ENCODE data around the gene COLGALT1.
"Not testable (repeated sequence)": the region's sequence is repeated elsewhere in the genome, so short reads cannot be mapped to it uniquely, and the experiment has no call there.

COLGALT1 gene

GRCh38 chr19:17555480-17555928 is at the start of gene COLGALT1:
Gene COLGALT1, plus strand, starts transcription at chr19:17555649. Its CDS starts 65 bp downstream, at chr19:17555714.
- DNase-seq = peak; percentile 97

- DNase-seq = no peak
Observed at GRCh38 chr19:17506745-17507144, 48.7 kb upstream of the COLGALT1 start.

- not testable (repeated sequence) for DNase-seq
Observed at GRCh38 chr19:17508558-17508933, 46.9 kb upstream of the COLGALT1 start.

- DNase-seq = no peak
Observed at GRCh38 chr19:17510220-17510993, 45.0 kb upstream of the COLGALT1 start.

- peak; percentile 91 for DNase-seq
Observed at GRCh38 chr19:17511724-17512573, 43.5 kb upstream of the COLGALT1 start.

- DNase-seq = no peak
Observed at GRCh38 chr19:17512574-17512939, 42.9 kb upstream of the COLGALT1 start.

DNA sequence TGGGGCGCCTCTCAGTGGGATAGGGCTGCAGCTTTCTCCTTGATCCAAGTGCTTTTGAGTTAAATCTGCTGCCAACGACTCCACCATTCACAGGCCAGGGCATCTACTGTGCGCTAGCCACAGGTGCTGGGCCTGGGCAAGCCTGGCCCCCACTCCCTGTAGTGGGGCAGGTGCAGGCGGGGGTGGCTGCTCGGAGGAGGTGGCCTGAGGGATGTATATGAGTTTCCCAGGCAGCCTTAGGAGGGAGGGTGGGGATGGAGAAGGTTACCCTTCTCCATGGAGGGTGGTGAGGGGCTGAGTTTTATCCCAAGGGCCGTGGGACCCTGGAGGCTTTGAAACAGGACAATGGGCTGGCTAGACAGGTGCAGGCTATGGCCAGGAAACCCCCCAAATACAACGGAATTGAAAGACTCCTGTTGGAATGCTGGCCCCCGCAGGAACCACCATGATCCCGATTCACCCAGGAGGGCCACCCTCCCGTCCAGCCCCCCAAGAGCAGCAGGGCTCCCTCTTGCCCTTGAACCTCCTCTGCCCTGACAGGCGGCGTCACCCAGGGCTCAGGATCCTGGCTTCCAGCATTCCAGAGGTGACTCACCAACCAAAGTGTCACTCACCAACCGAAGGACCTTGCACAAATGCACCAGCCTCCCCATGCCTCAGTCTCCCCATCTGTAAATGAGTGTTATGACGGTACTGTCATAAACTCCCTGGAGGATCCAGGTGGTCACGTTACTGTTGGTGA is 39.9 kb upstream of the COLGALT1 start:
- no peak for DNase-seq

DNA sequence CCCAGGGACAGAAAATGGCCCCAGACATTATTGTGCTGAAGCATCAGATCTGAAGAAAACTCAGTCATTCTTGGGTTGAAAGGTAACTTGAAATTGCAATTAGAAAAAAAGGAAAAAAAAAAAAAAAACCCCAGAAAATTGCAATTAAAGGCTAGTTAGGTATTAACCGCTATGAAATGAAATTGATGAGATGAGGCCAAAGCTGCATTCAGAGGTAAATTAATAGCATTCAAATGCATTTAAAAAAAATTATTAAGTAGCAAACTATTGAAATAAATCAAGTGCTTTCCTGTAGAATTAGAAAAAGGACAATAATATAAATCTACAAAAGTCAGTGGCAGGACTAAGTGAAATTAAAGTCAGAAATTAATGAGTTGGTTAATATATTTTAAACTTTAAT is 37.6 kb upstream of the COLGALT1 start:
- no peak for DNase-seq

DNA sequence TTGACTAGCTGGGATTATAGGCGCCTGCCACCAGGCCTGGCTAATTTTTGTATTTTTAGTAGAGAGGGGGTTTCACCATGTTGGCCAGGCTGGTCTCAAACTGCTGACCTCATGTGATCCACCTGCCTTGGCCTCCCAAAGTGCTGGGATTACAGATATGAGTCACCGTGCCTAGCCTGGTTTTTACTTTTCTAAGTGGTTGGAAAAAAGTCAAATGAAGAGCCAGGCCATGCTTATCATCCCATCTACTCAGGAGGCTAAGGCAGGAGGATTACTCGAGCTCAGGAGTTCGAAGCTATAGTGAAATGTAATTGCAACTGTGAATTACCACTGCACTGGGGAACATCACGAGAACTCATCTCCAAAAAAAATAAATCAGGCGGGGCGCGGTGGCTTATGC is 36.8 kb upstream of the COLGALT1 start:
- not testable (repeated sequence) for DNase-seq

DNA sequence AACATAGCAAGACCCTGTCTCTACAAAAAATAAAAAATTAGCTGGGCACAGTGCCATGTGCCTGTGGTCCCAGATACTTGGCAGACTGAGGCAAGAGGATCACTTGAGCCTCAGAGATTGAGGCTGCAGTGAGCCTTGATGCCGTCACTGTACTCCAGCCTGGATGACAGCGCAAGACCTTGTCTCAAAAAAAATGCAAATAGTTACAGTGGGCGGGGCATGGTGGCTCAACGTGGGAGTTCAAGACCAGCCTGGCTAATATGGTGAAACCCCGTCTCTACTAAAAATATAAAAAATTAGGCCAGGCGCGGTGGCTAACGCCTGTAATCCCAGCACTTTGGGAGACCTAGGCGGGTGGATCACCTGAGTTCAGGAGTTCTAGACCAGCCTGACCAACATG is 35.5 kb upstream of the COLGALT1 start:
- no peak for DNase-seq

GRCh38 chr19:17520865-17521264 is 34.6 kb upstream of the COLGALT1 start:
- DNase-seq = no peak

GRCh38 chr19:17522988-17523872 is 32.2 kb upstream of the COLGALT1 start:
- peak; percentile 23 for DNase-seq

GRCh38 chr19:17524651-17525050 is 30.8 kb upstream of the COLGALT1 start:
- DNase-seq = no peak

DNA sequence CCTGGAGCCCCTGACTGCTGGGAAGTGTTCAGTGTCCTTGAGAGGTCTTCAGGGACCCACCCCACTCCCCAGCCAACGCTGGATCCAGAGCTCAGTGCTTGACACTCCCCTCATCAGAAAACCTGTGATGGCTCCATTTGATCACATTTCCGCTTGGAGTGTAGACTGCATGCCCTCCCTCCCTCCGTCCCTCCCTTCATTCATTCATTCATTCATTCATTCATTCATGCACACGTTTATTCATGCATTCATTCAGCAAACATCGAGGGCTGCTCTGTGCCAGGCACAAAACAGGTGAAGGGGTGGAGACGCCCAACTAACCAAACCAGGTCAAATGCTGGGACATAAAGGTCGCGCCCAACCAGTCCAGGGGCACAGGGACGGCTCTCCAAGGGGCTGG is 30.3 kb upstream of the COLGALT1 start:
- no peak for DNase-seq

DNA sequence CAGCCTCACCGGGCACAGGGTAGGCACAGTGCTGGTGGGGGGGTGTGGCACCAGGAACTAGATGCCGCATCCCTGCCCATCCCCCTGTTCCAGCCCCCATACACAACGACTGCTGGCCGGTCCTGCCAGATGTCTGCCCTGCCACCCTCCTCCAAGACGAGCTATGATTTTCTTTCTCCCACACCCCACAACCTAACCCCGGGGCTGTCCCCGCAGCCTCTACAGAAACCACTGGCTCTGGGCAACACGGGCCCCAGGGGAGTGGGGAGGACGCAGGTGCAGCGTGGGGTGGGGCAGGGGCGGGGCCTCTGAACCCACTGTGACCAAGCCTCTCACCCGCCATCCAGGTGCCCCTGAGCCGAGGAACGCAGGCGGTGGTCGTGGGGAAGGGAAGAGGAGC is 28.5 kb upstream of the COLGALT1 start:
- no peak for DNase-seq

DNA sequence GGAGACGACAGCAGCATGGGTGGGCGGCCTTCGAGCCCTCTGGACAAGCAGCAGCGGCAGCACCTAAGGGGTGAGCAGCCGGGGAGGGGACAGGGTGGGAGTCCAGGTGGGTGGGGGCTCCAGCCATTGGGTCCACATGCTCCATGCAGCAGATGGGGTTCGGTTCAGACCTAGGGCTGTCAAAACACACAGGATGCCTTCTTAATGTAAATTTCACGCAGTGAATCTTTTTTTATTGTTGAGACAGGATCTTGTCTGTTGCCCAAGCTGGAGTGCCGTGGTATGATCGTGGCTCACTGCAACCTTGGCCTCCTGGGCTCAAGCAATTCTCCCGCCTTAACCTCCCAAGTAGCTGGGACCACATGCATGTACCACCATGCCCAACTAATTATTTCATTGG is 28.1 kb upstream of the COLGALT1 start:
- DNase-seq = no peak

GRCh38 chr19:17528610-17529009 is 26.8 kb upstream of the COLGALT1 start:
- no peak for DNase-seq

GRCh38 chr19:17529239-17530158 is 25.9 kb upstream of the COLGALT1 start:
- DNase-seq = peak; percentile 18

DNA sequence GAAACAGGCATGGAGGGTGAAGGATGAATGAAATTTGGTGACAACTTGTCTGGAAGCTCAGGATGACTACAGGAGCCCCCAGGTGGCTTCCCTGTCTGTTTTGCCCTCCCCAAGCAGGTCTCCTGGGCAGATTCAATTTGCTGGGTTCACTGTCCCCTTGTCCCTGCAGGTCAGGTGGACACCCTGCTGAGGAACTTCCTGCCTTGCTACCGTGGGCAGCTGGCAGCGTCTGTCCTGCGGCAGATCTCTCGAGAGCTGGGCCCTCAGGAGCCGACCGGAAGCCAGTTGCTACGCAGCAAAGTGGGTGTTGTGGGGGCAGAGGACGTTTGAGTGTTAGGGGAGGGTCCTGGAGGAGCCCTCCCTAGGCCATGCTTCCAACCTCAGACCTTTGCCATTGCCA is 24.9 kb upstream of the COLGALT1 start:
- DNase-seq = peak; percentile 92

- DNase-seq = no peak
Observed at GRCh38 chr19:17532116-17532515, 23.3 kb upstream of the COLGALT1 start.

GRCh38 chr19:17532557-17532956 is 22.9 kb upstream of the COLGALT1 start:
- DNase-seq = no peak
